Transverse colon (tissue), 4 donors: ENCODE measurements around the gene RTN3.

Experiments used
- EP300 ChIP-seq: sonication (generic); formaldehyde crosslinking; IDR thresholded peaks from one replicate; pipeline ENCODE4 v1.6.1; 2017; ENCODE audit warnings: antibody characterized with exemption, low read depth
- POLR2A ChIP-seq: fragments of 450-650 bp; IDR thresholded peaks from one replicate; pipeline ENCODE4 v1.6.1; 2016; ENCODE audit warnings: antibody characterized with exemption, mild to moderate bottlenecking, moderate library complexity
- POLR2AphosphoS5 ChIP-seq, 3 donors: sonication (generic); formaldehyde crosslinking; IDR thresholded peaks; one replicate each; pipeline ENCODE4 v1.6.1; 2016; ENCODE audit warnings: antibody characterized with exemption in 3 of 3
- TF ChIP-seq, protein P1 (sequence below), 5 experiments: fragments of 200-600 bp in 3 of 5; fragments of 450-650 bp in 2 of 5; sonication (generic) in 3 of 5; IDR thresholded peaks; 1 replicate in 2 of 5; 2 replicates in 3 of 5; pipeline ENCODE4 v1.5.1; 2016 to 2017; ENCODE audit warnings: antibody characterized with exemption in 5 of 5, inconsistent platforms in 3 of 5, mild to moderate bottlenecking in 2 of 5, moderate library complexity in 1 of 5

GRCh38 chr11:63711838-63712237, 30.5 kb downstream of the RTN3 start:
- TF ChIP-seq POLR2A (no peak), EP300 (no peak), POLR2AphosphoS5 (IDR thresholded peaks at IDR 0.05) (no peak)
- TF ChIP-seq, protein P1, sequence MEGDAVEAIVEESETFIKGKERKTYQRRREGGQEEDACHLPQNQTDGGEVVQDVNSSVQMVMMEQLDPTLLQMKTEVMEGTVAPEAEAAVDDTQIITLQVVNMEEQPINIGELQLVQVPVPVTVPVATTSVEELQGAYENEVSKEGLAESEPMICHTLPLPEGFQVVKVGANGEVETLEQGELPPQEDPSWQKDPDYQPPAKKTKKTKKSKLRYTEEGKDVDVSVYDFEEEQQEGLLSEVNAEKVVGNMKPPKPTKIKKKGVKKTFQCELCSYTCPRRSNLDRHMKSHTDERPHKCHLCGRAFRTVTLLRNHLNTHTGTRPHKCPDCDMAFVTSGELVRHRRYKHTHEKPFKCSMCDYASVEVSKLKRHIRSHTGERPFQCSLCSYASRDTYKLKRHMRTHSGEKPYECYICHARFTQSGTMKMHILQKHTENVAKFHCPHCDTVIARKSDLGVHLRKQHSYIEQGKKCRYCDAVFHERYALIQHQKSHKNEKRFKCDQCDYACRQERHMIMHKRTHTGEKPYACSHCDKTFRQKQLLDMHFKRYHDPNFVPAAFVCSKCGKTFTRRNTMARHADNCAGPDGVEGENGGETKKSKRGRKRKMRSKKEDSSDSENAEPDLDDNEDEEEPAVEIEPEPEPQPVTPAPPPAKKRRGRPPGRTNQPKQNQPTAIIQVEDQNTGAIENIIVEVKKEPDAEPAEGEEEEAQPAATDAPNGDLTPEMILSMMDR (IDR thresholded peaks at IDR 0.05), result no peak
